ENCODE data around the gene ATP6V0B. TPM values are rescaled to one million over a fixed set of nuclear protein-coding genes. Genes with fewer than 3 reads are reported as not detected.

The ATP6V0B gene
- total and polyA plus RNA-seq, 9 of the 15 experiments (the other 6 are each of a cell fraction or from before 2014, with no cell fraction given): 137 to 328 (median 220) TPM

DNA sequence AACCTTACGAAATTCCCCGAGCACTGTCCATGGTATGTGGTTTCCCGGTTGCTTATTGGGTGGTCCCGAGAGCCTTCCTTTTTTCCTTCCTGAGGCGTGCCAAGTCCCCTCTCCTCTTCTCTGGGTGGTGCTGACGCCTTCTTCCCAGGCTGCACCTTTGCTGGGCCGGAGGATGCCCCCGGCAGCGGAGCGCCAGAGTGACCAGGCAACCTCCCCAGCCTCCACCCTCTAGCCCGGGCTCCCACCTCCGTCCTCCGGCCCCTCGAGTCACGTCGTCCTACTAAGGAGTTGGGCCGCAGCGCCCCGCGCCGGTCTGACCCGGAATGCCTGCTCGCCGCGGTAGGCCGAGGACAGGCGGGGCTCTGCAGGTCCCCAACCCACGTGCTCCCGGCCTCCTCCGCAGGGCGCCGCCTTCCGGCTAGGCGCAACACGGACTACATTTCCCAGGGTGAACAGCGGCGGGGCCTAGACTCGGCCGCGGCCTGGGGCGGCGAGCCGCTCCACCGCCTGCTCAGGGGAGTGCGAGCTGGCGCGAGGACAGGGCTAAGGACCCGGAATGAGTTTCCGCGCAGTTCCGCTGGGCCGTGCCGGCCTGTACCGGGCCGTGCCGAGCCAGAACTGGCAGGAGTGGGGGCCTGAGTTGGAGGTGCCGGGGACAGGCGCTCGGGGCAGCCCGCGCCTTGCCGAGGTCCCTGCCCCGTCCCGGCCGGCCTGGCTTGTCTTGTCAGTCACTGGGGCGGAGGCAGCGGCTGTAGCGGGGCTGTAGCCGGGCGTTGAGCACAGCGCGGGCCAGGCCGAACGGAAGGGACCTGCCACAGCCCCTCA lies 28.3 kb upstream of the ATP6V0B start, which contains the start of gene IPO13 (continued):
- TF ChIP-seq, protein P1, sequence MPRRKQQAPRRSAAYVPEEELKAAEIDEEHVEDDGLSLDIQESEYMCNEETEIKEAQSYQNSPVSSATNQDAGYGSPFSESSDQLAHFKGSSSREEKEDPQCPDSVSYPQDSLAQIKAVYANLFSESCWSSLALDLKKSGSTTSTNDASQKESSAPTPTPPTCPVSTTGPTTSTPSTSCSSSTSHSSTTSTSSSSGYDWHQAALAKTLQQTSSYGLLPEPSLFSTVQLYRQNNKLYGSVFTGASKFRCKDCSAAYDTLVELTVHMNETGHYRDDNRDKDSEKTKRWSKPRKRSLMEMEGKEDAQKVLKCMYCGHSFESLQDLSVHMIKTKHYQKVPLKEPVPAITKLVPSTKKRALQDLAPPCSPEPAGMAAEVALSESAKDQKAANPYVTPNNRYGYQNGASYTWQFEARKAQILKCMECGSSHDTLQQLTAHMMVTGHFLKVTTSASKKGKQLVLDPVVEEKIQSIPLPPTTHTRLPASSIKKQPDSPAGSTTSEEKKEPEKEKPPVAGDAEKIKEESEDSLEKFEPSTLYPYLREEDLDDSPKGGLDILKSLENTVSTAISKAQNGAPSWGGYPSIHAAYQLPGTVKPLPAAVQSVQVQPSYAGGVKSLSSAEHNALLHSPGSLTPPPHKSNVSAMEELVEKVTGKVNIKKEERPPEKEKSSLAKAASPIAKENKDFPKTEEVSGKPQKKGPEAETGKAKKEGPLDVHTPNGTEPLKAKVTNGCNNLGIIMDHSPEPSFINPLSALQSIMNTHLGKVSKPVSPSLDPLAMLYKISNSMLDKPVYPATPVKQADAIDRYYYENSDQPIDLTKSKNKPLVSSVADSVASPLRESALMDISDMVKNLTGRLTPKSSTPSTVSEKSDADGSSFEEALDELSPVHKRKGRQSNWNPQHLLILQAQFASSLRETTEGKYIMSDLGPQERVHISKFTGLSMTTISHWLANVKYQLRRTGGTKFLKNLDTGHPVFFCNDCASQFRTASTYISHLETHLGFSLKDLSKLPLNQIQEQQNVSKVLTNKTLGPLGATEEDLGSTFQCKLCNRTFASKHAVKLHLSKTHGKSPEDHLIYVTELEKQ (CRISPR knock-in tag; IDR thresholded peaks at IDR 0.05): no peak
- TF ChIP-seq XRCC5 (IDR thresholded peaks at IDR 0.05; ENCODE audit: low read depth, low read length) (peak; percentile 96), MXI1 (IDR thresholded peaks at IDR 0.05; ENCODE audit: low read depth, low read length) (peak; percentile 94), RBM15 (IDR thresholded peaks at IDR 0.05; ENCODE audit: insufficient read depth, low read length) (no peak), ZNF146 (CRISPR knock-in tag; IDR thresholded peaks at IDR 0.05; ENCODE audit: unreplicated experiment) (no peak), RBFOX2 (IDR thresholded peaks at IDR 0.05; ENCODE audit: low read depth, low read length) (peak; percentile 96), STAG1 (CRISPR knock-in tag; IDR thresholded peaks at IDR 0.05; ENCODE audit: borderline replicate concordance) (peak; percentile 93), ZNF354B (CRISPR knock-in tag; IDR thresholded peaks at IDR 0.05) (no peak), SNRNP70 (optimal IDR thresholded peaks at IDR 0.05; ENCODE audit: low read depth, low read length) (no peak), CBX5 (IDR thresholded peaks at IDR 0.05; ENCODE audit: borderline replicate concordance, low read depth) (no peak), NELFE (IDR thresholded peaks at IDR 0.05; ENCODE audit: insufficient read depth, insufficient read length) (no peak), CC2D1A (IDR thresholded peaks at IDR 0.05) (peak; percentile 33; the same call in 1 of the 2 replicates), FOXM1 (IDR thresholded peaks at IDR 0.05; ENCODE audit: low read depth) (no peak), FOXM1 (CRISPR knock-in tag; IDR thresholded peaks at IDR 0.05; ENCODE audit: low read depth) (peak; percentile 7; the same call in 1 of the 2 replicates), MTF1 (CRISPR knock-in tag; IDR thresholded peaks at IDR 0.05; ENCODE audit: borderline replicate concordance) (no peak), XRCC4 (IDR thresholded peaks at IDR 0.05; ENCODE audit: extremely low read depth, insufficient read depth, insufficient read length) (no peak), SMAD3 (CRISPR knock-in tag; conservative IDR thresholded peaks at IDR 0.05) (peak; percentile 73), ELF1 (tag; IDR thresholded peaks at IDR 0.05) (peak; percentile 98), ZC3H4 (CRISPR knock-in tag; IDR thresholded peaks at IDR 0.05; ENCODE audit: borderline replicate concordance) (no peak)
- TF ChIP-seq, protein P2, sequence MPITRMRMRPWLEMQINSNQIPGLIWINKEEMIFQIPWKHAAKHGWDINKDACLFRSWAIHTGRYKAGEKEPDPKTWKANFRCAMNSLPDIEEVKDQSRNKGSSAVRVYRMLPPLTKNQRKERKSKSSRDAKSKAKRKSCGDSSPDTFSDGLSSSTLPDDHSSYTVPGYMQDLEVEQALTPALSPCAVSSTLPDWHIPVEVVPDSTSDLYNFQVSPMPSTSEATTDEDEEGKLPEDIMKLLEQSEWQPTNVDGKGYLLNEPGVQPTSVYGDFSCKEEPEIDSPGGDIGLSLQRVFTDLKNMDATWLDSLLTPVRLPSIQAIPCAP (CRISPR knock-in tag; IDR thresholded peaks at IDR 0.05; ENCODE audit: borderline replicate concordance): no peak
- TF ChIP-seq, protein P3, sequence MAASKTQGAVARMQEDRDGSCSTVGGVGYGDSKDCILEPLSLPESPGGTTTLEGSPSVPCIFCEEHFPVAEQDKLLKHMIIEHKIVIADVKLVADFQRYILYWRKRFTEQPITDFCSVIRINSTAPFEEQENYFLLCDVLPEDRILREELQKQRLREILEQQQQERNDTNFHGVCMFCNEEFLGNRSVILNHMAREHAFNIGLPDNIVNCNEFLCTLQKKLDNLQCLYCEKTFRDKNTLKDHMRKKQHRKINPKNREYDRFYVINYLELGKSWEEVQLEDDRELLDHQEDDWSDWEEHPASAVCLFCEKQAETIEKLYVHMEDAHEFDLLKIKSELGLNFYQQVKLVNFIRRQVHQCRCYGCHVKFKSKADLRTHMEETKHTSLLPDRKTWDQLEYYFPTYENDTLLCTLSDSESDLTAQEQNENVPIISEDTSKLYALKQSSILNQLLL (CRISPR knock-in tag; IDR thresholded peaks at IDR 0.05; ENCODE audit: borderline replicate concordance): no peak
- TF ChIP-seq, protein P4, sequence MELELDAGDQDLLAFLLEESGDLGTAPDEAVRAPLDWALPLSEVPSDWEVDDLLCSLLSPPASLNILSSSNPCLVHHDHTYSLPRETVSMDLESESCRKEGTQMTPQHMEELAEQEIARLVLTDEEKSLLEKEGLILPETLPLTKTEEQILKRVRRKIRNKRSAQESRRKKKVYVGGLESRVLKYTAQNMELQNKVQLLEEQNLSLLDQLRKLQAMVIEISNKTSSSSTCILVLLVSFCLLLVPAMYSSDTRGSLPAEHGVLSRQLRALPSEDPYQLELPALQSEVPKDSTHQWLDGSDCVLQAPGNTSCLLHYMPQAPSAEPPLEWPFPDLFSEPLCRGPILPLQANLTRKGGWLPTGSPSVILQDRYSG (tag; conservative IDR thresholded peaks at IDR 0.05; ENCODE audit: low read depth): peak; percentile 42; the same call in 1 of the 2 replicates

Measured in K562 (cell line).